AG04450 (cell line): ENCODE measurements around the gene C17orf100. TPM values are rescaled to one million over a fixed set of nuclear protein-coding genes. Genes with fewer than 3 reads are reported as not detected.
"Not testable (repeated sequence)": the region's sequence is repeated elsewhere in the genome, so short reads cannot be mapped to it uniquely, and the experiment has no call there.

Experiments used
- CTCF ChIA-PET: fragments of 300-600, 350-600 bp; formaldehyde crosslinking; extraction: SDS; loops from one replicate; lab custom pipeline; 2022; ENCODE audit warnings: antibody characterized with exemption, inconsistent platforms; lab: Charles Lee
- POLR2A ChIA-PET: fragments of 350-600 bp; formaldehyde crosslinking; extraction: SDS; loops from one replicate; lab custom pipeline; 2021; ENCODE audit warnings: antibody characterized with exemption, inconsistent platforms; lab: Yijun Ruan, JAX
- DNase-seq: peaks from one replicate; pipeline ENCODE4 v3.0.0-alpha.2; 2011; ENCODE audit warnings: low read depth, low spot score
- H3K27ac ChIP-seq: one replicate; pipeline ENCODE4 v1.5.1; 2012; ENCODE audit warnings: low read depth, low read length, control low read depth
- H3K27me3 ChIP-seq: one replicate; pipeline ENCODE4 v1.6.0; 2012; ENCODE audit warnings: low read length; ENCODE audit not compliant: control insufficient read depth, insufficient read depth
- H3K4me3 ChIP-seq: 2 replicates; pipeline ENCODE4 v1.5.1; 2011; ENCODE audit warnings: mild to moderate bottlenecking, low read depth, low read length, control low read depth
- H3K9me3 ChIP-seq: 2 replicates; pipeline ENCODE4 v1.5.1; 2012; ENCODE audit warnings: low read length; ENCODE audit not compliant: control insufficient read depth, insufficient read depth
- polyA plus RNA-seq: library from polyadenylated mRNA; depleted of rRNA; stranded (reverse); fragments of >200 nt; gene quantifications from 2 replicates; pipeline ENCODE4 v1.2.3, GENCODE V29; 2011
- TF ChIP-seq, protein P1 (sequence below): IDR thresholded peaks from 2 replicates; pipeline ENCODE4 v1.5.1; 2011; ENCODE audit warnings: low read depth, low read length, control low read depth, inconsistent platforms

C17orf100 gene
- polyA plus RNA-seq, 1 experiment = 1.8 TPM

DNA sequence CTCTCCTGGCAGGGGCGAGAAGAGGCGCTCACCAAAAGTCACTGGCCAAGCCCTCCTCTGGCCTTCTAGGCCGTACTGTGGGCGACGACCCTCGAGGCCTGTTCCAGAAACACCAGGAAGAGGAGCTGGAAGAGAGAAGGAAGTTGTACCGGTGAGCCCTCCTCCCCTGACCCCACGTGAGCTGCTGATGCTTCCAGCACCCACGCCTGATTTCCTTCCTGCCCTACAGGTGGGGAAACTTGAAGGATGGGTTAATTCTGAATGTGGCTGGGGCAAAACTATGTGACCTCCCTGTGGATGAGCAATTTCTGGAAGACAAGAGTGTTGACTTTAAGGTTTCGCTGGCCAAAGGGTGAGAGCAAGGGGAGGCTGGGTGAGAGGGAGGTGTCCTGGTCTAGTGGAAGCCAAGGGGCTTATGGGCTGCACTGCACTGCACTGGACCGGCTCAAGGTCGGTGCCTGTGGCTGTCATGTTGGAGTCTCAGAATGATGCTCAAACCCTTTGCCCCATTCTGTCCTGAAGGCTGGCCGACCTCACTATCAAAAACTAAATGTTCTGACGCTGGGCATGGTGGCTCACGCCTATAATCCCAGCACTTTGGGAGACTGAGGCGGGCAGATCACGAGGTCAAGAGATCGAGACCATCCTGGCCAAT is 6.2 kb downstream of the C17orf100 start:
- POLR2A ChIA-PET = interaction anchor here (0.5 kb wide), 1 partner anchor 246 kb away, joined by 3 read pairs; no protein-coding TSS in a partner anchor
- CTCF ChIA-PET = interaction anchor here (0.8 to 1.2 kb wide), 2 partner anchors 9 to 186 kb away, joined by 3 read pairs; no protein-coding TSS in a partner anchor
- H3K27me3 ChIP-seq = peaks cover 41% of the 10 kb centered on the region

DNA sequence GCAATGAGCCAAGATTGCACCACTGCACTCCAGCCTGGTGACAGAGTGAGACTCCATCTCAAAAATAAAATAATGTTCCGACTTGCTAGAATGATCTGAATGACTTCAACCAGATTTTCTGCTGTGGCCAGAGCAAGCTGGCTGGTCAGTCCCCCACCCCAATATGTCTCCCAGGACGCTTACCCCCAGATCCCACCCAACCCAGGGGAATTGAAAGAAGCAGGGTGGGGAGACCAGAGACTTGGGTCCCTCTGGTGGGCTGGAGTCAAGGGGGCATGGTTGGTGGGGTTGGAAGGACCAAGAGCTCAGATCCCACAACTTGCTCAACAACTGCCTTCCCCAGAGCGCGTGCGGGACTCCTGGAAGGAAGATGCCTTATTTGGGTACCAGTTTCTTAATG is 6.8 kb downstream of the C17orf100 start:
- CTCF ChIA-PET, POLR2A ChIA-PET, H3K4me3 ChIP-seq, H3K9me3 ChIP-seq, DNase-seq, H3K27ac ChIP-seq: not testable (repeated sequence)
- peaks cover 41% of the 10 kb centered on the region for H3K27me3 ChIP-seq

More for the DNA sequence above, 6.2 kb downstream of the C17orf100 start:
- Histone ChIP-seq H3K27ac (no peak overlapping the region), H3K4me3 (no peak overlapping the region), H3K9me3 (peaks cover 8% of the 10 kb centered on the region)
- DNase-seq = no peak
- TF ChIP-seq, protein P1, sequence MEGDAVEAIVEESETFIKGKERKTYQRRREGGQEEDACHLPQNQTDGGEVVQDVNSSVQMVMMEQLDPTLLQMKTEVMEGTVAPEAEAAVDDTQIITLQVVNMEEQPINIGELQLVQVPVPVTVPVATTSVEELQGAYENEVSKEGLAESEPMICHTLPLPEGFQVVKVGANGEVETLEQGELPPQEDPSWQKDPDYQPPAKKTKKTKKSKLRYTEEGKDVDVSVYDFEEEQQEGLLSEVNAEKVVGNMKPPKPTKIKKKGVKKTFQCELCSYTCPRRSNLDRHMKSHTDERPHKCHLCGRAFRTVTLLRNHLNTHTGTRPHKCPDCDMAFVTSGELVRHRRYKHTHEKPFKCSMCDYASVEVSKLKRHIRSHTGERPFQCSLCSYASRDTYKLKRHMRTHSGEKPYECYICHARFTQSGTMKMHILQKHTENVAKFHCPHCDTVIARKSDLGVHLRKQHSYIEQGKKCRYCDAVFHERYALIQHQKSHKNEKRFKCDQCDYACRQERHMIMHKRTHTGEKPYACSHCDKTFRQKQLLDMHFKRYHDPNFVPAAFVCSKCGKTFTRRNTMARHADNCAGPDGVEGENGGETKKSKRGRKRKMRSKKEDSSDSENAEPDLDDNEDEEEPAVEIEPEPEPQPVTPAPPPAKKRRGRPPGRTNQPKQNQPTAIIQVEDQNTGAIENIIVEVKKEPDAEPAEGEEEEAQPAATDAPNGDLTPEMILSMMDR = no peak

DNA sequence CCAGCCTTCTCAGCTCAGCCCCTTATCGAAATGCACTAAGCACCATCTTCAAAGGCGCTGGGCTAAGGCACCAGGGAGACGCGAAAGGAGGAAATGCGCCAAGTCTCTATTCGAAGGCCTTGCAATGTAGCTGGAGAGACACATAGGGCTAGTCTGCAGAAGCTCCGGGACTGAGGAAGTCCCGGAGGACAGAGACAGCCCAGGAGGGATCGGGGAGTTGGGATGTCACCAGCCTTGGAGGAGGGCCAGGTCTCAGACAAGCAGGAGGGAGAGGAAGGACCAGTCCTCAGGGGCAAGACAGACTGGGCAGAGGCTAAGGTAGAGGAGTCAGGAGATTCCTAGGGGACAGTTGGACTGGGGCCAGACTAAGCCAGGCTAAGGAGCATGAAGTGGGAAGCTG is 8.5 kb downstream of the C17orf100 start:
- no peak for DNase-seq
- Histone ChIP-seq H3K27ac (no peak overlapping the region), H3K27me3 (peaks cover 29% of the 10 kb centered on the region), H3K9me3 (peaks cover under 1% of the 10 kb centered on the region; the same call in 1 of the 2 replicates), H3K4me3 (no peak overlapping the region)
- TF ChIP-seq, protein P1 = no peak
- POLR2A ChIA-PET = no interaction called here
- CTCF ChIA-PET = interaction anchor here (1.2 kb wide), 1 partner anchor 251 kb away, joined by 3 read pairs; no protein-coding TSS in a partner anchor

DNA sequence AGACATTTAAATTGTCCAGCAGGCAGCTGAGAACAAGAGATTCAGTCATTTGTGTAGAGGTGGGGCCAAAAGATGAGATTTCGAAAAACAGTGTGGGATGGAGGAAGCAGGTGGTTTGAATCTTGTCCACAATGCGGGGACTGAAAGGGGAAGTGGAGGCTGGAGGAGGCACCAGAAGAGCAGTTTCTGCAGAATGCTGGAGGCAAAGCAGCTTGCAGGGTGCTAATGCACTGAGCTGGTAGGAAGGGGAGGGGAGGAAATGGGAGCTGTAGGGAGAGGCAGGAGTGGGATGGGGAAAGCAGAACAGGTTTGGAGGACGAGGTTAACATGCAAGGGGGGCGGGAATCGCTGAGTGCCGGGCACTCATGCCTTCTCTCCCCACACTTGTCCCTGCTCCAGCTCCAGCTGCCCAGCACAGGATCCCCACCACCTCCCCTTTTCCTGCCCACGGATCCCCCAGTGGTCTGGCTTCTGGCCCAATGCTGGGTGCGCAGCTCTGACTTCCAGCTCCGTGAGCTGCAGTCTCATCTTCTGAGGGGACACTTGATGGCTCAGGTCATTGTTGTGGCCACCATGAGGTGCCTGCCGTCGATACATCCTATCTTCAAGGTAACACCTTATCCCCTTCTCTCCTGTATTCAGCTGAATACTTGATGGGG is 9.4 kb downstream of the C17orf100 start:
- DNase-seq = no peak
- Histone ChIP-seq H3K27me3 (peaks cover 24% of the 10 kb centered on the region), H3K4me3 (no peak overlapping the region), H3K27ac (no peak overlapping the region), H3K9me3 (no peaks in the 10 kb centered on the region)
- CTCF ChIA-PET = interaction anchor here (1.2 to 2.2 kb wide), 2 partner anchors 182 to 250 kb away, joined by 3 to 7 read pairs; no protein-coding TSS in a partner anchor
- TF ChIP-seq, protein P1 = no peak
- POLR2A ChIA-PET = no interaction called here

DNA sequence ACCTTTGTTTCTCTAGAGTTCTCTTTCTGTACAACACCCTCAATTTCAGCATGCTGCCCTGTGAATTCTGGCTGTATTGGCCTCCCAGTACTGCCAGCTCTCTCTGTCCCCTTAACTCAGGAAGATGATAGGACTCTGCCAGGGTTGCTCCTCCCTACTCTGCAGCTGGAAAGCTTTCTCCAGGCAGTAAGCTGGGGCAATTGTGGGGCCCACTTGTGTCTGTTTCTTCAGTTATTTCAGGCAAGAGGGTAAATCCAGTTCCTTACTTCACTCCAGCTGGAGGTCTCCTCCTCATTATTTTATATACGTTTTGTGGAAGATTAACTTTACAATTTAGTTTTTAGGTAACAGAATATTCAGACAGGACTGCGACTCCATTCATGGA is 9.9 kb downstream of the C17orf100 start:
- CTCF ChIA-PET = interaction anchor here (0.5 to 2.2 kb wide), 3 partner anchors 182 to 1069 kb away, joined by 3 to 7 read pairs (median 3); no protein-coding TSS in a partner anchor
- Histone ChIP-seq H3K9me3 (no peaks in the 10 kb centered on the region), H3K27me3 (peaks cover 24% of the 10 kb centered on the region), H3K27ac (no peak overlapping the region), H3K4me3 (no peak overlapping the region)
- TF ChIP-seq, protein P1 = no peak
- POLR2A ChIA-PET = no interaction called here
- no peak for DNase-seq

DNA sequence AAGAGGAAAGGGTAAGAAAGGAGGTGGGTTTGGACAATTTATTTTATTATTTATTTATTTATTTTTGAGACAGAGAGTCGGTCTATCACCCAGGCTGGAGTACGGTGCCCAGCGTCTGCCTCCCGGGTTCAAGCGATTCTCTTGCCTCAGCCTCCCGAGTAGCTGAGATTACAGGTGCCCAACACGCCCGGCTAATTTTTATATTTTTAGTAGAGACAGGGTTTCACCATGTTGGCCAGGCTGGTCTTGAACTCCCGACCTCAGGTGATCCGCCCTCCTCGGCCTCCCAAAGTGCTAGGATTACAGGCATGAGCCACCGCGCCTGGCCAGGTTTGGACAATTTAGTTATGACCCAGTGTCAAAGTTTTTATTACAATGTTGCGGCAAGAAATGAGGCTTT is 11.6 kb downstream of the C17orf100 start:
- POLR2A ChIA-PET, DNase-seq, H3K4me3 ChIP-seq, H3K27ac ChIP-seq, H3K9me3 ChIP-seq: not testable (repeated sequence)
- H3K27me3 ChIP-seq = peaks cover 25% of the 10 kb centered on the region
- CTCF ChIA-PET = interaction anchor here (2.2 kb wide), 1 partner anchor 180 kb away, joined by 7 read pairs; no protein-coding TSS in a partner anchor
